H1 (cell line): ENCODE data around the gene TGM2. TPM values are rescaled to one million over a fixed set of nuclear protein-coding genes. Genes with fewer than 3 reads are reported as not detected.

Experiments
- CTCF ChIA-PET: fragments of 300-600 bp; sonication (Branson Sonifier 250); formaldehyde crosslinking; loops from one replicate; lab custom pipeline; 2021; ENCODE audit not compliant: partially characterized antibody; lab: Charles Lee
- POLR2A ChIA-PET: fragments of 300-600 bp; sonication (Branson Sonifier 250); formaldehyde crosslinking; loops from one replicate; lab custom pipeline; 2021; ENCODE audit warnings: inconsistent platforms; ENCODE audit not compliant: partially characterized antibody; lab: Charles Lee
- DNase-seq, 2 experiments: peaks; one replicate each; pipeline versions ENCODE4 v3.0.0 to v3.0.0-alpha.2; 2010 to 2022; ENCODE audit warnings: low spot score in 2 of 2, low read depth in 1 of 2, mixed read lengths in 1 of 2
- FAIRE-seq: peaks from 2 replicates; lab custom pipeline; 2011; peaks lifted over from hg19 to GRCh38; lab: Jason Lieb, UNC
- H2AFZ ChIP-seq: 2 replicates; pipeline ENCODE4 v1.8.1; 2012; ENCODE audit warnings: low read length, inconsistent platforms
- H2AK5ac ChIP-seq: 2 replicates; pipeline ENCODE4 v1.6.1; 2013; ENCODE audit warnings: low read depth, low read length
- H2BK120ac ChIP-seq: replicated peaks from 2 replicates; pipeline ENCODE3; 2013; ENCODE audit warnings: low read depth, low read length, inconsistent platforms
- H2BK12ac ChIP-seq: 2 replicates; pipeline ENCODE4 v1.6.1; 2013; ENCODE audit warnings: low read depth, low read length
- H2BK15ac ChIP-seq: 2 replicates; pipeline ENCODE4 v1.6.1; 2013; ENCODE audit warnings: low read length
- H2BK20ac ChIP-seq: 2 replicates; pipeline ENCODE4 v1.6.1; 2013; ENCODE audit warnings: low read length
- H2BK5ac ChIP-seq: 2 replicates; pipeline ENCODE4 v1.6.1; 2013; ENCODE audit warnings: low read depth, low read length
- H3K14ac ChIP-seq: 2 replicates; pipeline ENCODE4 v1.6.1; 2013; ENCODE audit warnings: inconsistent platforms; ENCODE audit not compliant: insufficient read length
- H3K18ac ChIP-seq: 2 replicates; pipeline ENCODE4 v1.6.1; 2013; ENCODE audit warnings: low read length; ENCODE audit errors: extremely low read depth
- H3K23ac ChIP-seq: 2 replicates; pipeline ENCODE4 v1.6.1; 2013; ENCODE audit warnings: inconsistent platforms; ENCODE audit not compliant: insufficient read length
- H3K23me2 ChIP-seq: 2 replicates; pipeline ENCODE4 v1.6.1; 2013; ENCODE audit warnings: low read depth, low read length
- H3K27ac ChIP-seq: 2 replicates; pipeline ENCODE4 v1.6.1; 2011; ENCODE audit warnings: low read depth, low read length, inconsistent platforms
- H3K27me3 ChIP-seq, 4 experiments: replicated peaks in 1 of 4; 1 replicate in 1 of 4; 2 replicates in 3 of 4; pipeline versions ENCODE4 v1.6.1 to v1.8.1; 2011 to 2013; ENCODE audit warnings: low read length in 3 of 4, mild to moderate bottlenecking in 3 of 4, inconsistent platforms in 2 of 4, mixed read lengths in 2 of 4, moderate library complexity in 1 of 4; ENCODE audit not compliant: control insufficient read depth in 3 of 4, insufficient read depth in 3 of 4; ENCODE audit errors: extremely low read depth in 1 of 4
- H3K36me3 ChIP-seq, 4 experiments: 2 replicates each; pipeline versions ENCODE4 v1.6.1 to v1.8.1; 2011 to 2013; ENCODE audit warnings: mild to moderate bottlenecking in 4 of 4, low read length in 3 of 4, moderate library complexity in 2 of 4, control low read depth in 1 of 4, inconsistent platforms in 1 of 4; ENCODE audit not compliant: insufficient read depth in 4 of 4, control insufficient read depth in 2 of 4
- H3K4ac ChIP-seq: replicated peaks from 2 replicates; pipeline ENCODE3; 2013; ENCODE audit warnings: low read length, low read depth, mixed read lengths, inconsistent platforms; ENCODE audit not compliant: insufficient read length
- H3K4me1 ChIP-seq, 4 experiments: replicated peaks in 1 of 4; 1 replicate in 1 of 4; 2 replicates in 3 of 4; pipeline versions ENCODE4 v1.6.1 to v1.8.1; 2011 to 2013; ENCODE audit warnings: low read length in 3 of 4, inconsistent platforms in 2 of 4, mixed read lengths in 1 of 4; ENCODE audit not compliant: insufficient read depth in 4 of 4, control insufficient read depth in 3 of 4
- H3K4me2 ChIP-seq, 2 experiments: 2 replicates each; pipeline versions ENCODE4 v1.6.1 to v1.8.1; 2011 to 2013; ENCODE audit warnings: low read depth in 2 of 2, low read length in 2 of 2, control low read depth in 1 of 2, inconsistent platforms in 1 of 2, mild to moderate bottlenecking in 1 of 2; ENCODE audit not compliant: insufficient read depth in 1 of 2
- H3K4me3 ChIP-seq, 4 experiments: fragments of 200-600, 300-600 bp in 1 of 4; sonication (generic), shearing (Covaris generic), sonication (Bioruptor Twin) in 1 of 4; 2 replicates each; pipeline versions ENCODE4 v1.5.1 to v1.8.1; 2011 to 2016; ENCODE audit warnings: low read length in 4 of 4, low read depth in 3 of 4, control low read depth in 2 of 4, inconsistent platforms in 2 of 4, mild to moderate bottlenecking in 2 of 4, mixed read lengths in 1 of 4, moderate library complexity in 1 of 4; ENCODE audit not compliant: insufficient read depth in 2 of 4; ENCODE audit errors: extremely low read depth in 1 of 4
- H3K56ac ChIP-seq: replicated peaks from 2 replicates; pipeline ENCODE3; 2013; ENCODE audit warnings: low read depth, mild to moderate bottlenecking, mixed read lengths, low read length, inconsistent platforms; ENCODE audit not compliant: insufficient read length
- H3K79me1 ChIP-seq: 2 replicates; pipeline ENCODE4 v1.6.1; 2013; ENCODE audit warnings: low read depth, low read length, control low read depth
- H3K79me2 ChIP-seq, 2 experiments: 2 replicates each; pipeline versions ENCODE4 v1.6.1 to v1.8.1; 2012 to 2013; ENCODE audit warnings: low read length in 2 of 2, mild to moderate bottlenecking in 2 of 2, inconsistent platforms in 1 of 2; ENCODE audit not compliant: insufficient read depth in 2 of 2, control insufficient read depth in 1 of 2
- H3K9ac ChIP-seq, 4 experiments: replicated peaks in 1 of 4; 1 replicate in 1 of 4; 2 replicates in 3 of 4; pipeline versions ENCODE4 v1.6.1 to v1.8.1; 2011 to 2013; ENCODE audit warnings: low read depth in 3 of 4, low read length in 3 of 4, control low read depth in 2 of 4, mild to moderate bottlenecking in 2 of 4, moderate library complexity in 2 of 4, inconsistent platforms in 1 of 4; ENCODE audit errors: extremely low read depth in 1 of 4
- H3K9me3 ChIP-seq, 2 experiments: 2 replicates each; pipeline versions ENCODE4 v1.6.1 to v1.8.1; 2012 to 2013; ENCODE audit warnings: mild to moderate bottlenecking in 2 of 2, moderate library complexity in 2 of 2, control low read depth in 1 of 2, inconsistent platforms in 1 of 2, low read depth in 1 of 2, low read length in 1 of 2, mixed read lengths in 1 of 2; ENCODE audit not compliant: insufficient read depth in 2 of 2
- H4K20me1 ChIP-seq, 2 experiments: replicated peaks in 1 of 2; 2 replicates each; pipeline versions ENCODE3 to v1.8.1; 2011 to 2013; ENCODE audit warnings: inconsistent platforms in 2 of 2, low read length in 2 of 2, mild to moderate bottlenecking in 1 of 2; ENCODE audit not compliant: insufficient read depth in 2 of 2, control insufficient read depth in 1 of 2
- H4K5ac ChIP-seq: 2 replicates; pipeline ENCODE4 v1.6.1; 2013; ENCODE audit warnings: low read length, low read depth, mixed read lengths, inconsistent platforms; ENCODE audit not compliant: insufficient read length
- H4K8ac ChIP-seq: 2 replicates; pipeline ENCODE4 v1.8.0; 2013; ENCODE audit warnings: mild to moderate bottlenecking, moderate library complexity, low read length, inconsistent platforms; ENCODE audit not compliant: insufficient read depth; ENCODE audit errors: extremely low read depth
- H4K91ac ChIP-seq: replicated peaks from 2 replicates; pipeline ENCODE3; 2013; ENCODE audit warnings: low read length, mixed read lengths, inconsistent platforms; ENCODE audit not compliant: insufficient read length
- BACH1 ChIP-seq: IDR thresholded peaks from 2 replicates; pipeline ENCODE4 v1.6.1; 2012; ENCODE audit warnings: low read length, improper control_type of control experiment
- CEBPB ChIP-seq: IDR thresholded peaks from 2 replicates; pipeline ENCODE4 v1.6.1; 2012; ENCODE audit warnings: low read depth, low read length
- CHD2 ChIP-seq: IDR thresholded peaks from 2 replicates; pipeline ENCODE4 v1.6.1; 2012; ENCODE audit warnings: low read length, improper control_type of control experiment
- GTF2F1 ChIP-seq: IDR thresholded peaks from 2 replicates; pipeline ENCODE4 v1.6.1; 2012; ENCODE audit warnings: low read depth, low read length, improper control_type of control experiment, borderline replicate concordance
- KDM1A ChIP-seq: fragments of 200-600, 300-600 bp; sonication (generic); IDR thresholded peaks from 2 replicates; pipeline ENCODE4 v1.7.1; 2016; ENCODE audit warnings: mild to moderate bottlenecking, low read length, borderline replicate concordance
- NANOG ChIP-seq: IDR thresholded peaks from 2 replicates; pipeline ENCODE4 v1.6.1; 2011; ENCODE audit warnings: low read length, low read depth, mild to moderate bottlenecking, inconsistent platforms; ENCODE audit not compliant: insufficient read depth, poor library complexity, severe bottlenecking
- SP1 ChIP-seq: IDR thresholded peaks from 2 replicates; pipeline ENCODE4 v1.6.1; 2011; ENCODE audit warnings: low read depth, low read length
- TAF7 ChIP-seq: optimal IDR thresholded peaks from 2 replicates; pipeline ENCODE3; 2011; ENCODE audit warnings: low read depth, mild to moderate bottlenecking, inconsistent platforms, low read length, moderate library complexity, borderline replicate concordance
- YY1 ChIP-seq: IDR thresholded peaks from 2 replicates; pipeline ENCODE4 v1.6.1; 2011; ENCODE audit warnings: low read depth, mild to moderate bottlenecking, low read length
- ZNF274 ChIP-seq: IDR thresholded peaks from 2 replicates; pipeline ENCODE4 v1.7.0; 2012; ENCODE audit warnings: low read length, borderline replicate concordance; ENCODE audit errors: extremely low read depth
- WGBS, 2 experiments: shearing (Covaris generic) in 1 of 2; methylation state at CpG; one replicate each; pipeline versions ENCODE4 v1.1.6 to v1.1.7; 2013 to 2015; ENCODE audit warnings: low lambda C conversion rate in 2 of 2, mixed read lengths in 2 of 2, inconsistent platforms in 1 of 2, low coverage in 1 of 2, missing lambda C conversion rate in 1 of 2; ENCODE audit not compliant: insufficient replicate concordance in 2 of 2, insufficient coverage in 1 of 2, insufficient read length in 1 of 2; ENCODE audit errors: extremely low coverage in 1 of 2, missing lambda C conversion rate in 1 of 2; 5-methylcytosine and 5-hydroxymethylcytosine counted together
- polyA plus RNA-seq, 7 experiments: library from polyadenylated mRNA; depleted of rRNA in 3 of 7; stranded (reverse) in 5 of 7; unstranded in 2 of 7; fragments of >200 nt in 5 of 7; fragments of 200-250 nt in 2 of 7; gene quantifications; 1 replicate in 5 of 7; 2 replicates in 1 of 7; 4 replicates in 1 of 7; pipeline versions ENCODE4 v1.2.1 to v1.2.3, GENCODE V29; 2011 to 2013; ENCODE audit warnings: missing spikeins in 2 of 7, mixed read lengths in 2 of 7
- total RNA-seq: library from RNA; stranded (reverse); fragmentation: NEBNext Ultra II Directional; extraction: Animal tissue kit (Norgen Biotek cat#: 25700); gene quantifications from 2 replicates; pipeline ENCODE4 v1.2.1, GENCODE V29; 2021
- TF ChIP-seq, protein P1 (sequence below): IDR thresholded peaks from 2 replicates; pipeline ENCODE4 v1.6.1; 2012; ENCODE audit warnings: inconsistent platforms
- TF ChIP-seq, protein P2 (sequence below): IDR thresholded peaks from 2 replicates; pipeline ENCODE4 v1.6.1; 2012; ENCODE audit warnings: low read length, inconsistent platforms

TGM2 gene
- total and polyA plus RNA-seq, 2 of the 8 experiments (the other 6 are each of a cell fraction or from before 2014, with no cell fraction given): 0.86 to 1.0 TPM

DNA sequence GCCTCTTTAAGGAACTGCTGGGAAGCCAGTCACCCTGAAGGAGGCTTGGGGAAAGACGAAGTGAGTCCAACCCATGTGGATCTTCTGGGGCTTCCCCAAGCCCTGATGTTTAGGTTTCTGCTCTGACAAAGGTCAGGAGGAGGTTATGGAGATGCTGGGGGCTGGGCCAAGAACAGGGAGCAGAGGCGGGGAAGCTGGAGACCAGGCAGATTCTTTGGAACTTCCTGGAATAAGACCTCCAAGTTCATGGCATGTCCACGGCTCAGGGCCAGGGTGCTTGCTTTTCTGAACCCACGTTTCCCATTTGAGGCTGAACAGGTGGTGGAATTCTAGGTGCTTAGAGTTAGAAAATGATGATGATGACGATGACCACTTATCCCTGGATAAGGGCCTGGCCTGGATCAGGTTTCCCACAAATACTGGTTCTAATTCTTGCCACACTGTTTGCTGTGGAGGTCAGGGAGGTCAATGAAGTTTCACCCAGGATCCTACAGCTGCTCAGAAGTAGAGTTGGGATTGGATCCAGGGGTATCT lies 30.0 kb upstream of the TGM2 start:
- Histone ChIP-seq H3K23ac (no peak overlapping the region), H3K18ac (no peak overlapping the region), H4K91ac (no peak overlapping the region), H3K27me3 (no peaks in the 10 kb centered on the region), H2BK12ac (no peak overlapping the region), H3K4me3 (no peak overlapping the region), H2BK120ac (no peak overlapping the region), H4K5ac (no peak overlapping the region), H3K4me2 (no peak overlapping the region), H2AK5ac (no peak overlapping the region), H3K56ac (no peak overlapping the region), H3K4me1 (no peaks in the 10 kb centered on the region), H3K79me2 (no peaks in the 10 kb centered on the region), H4K8ac (no peak overlapping the region), H3K27ac (no peak overlapping the region), H3K36me3 (no peaks in the 10 kb centered on the region), H3K4ac (no peak overlapping the region), H3K9me3 (no peaks in the 10 kb centered on the region), H3K79me1 (no peaks in the 10 kb centered on the region), H3K14ac (no peak overlapping the region), H2BK15ac (no peak overlapping the region), H2AFZ (no peak overlapping the region), H3K9ac (no peak overlapping the region), H3K23me2 (peaks cover 2% of the 10 kb centered on the region; the same call in 1 of the 2 replicates), H2BK5ac (no peak overlapping the region), H2BK20ac (no peak overlapping the region), H4K20me1 (no peaks in the 10 kb centered on the region)
- DNase-seq: no peak
- ChIA-PET POLR2A (interaction anchor here (0.6 to 1.2 kb wide), 2 partner anchors 122 to 1369 kb away, joined by 3 read pairs; no protein-coding TSS in a partner anchor), CTCF (interaction anchor here (1.1 to 8.5 kb wide), 4 partner anchors 21 to 81 kb away, joined by 3 to 64 read pairs (median 5); no protein-coding TSS in a partner anchor)
- FAIRE-seq: no peak
- 82% methylated on average over 5 of the region's 5 CpGs; no CpG with 5 or more reads in 1 of the 2 experiments for WGBS, 2 experiments
- TF ChIP-seq BACH1 (no peak), NANOG (no peak), SP1 (no peak), CHD2 (no peak), CEBPB (no peak), KDM1A (no peak), YY1 (no peak), GTF2F1 (no peak), TAF7 (no peak), ZNF274 (no peak)
- TF ChIP-seq, protein P1, sequence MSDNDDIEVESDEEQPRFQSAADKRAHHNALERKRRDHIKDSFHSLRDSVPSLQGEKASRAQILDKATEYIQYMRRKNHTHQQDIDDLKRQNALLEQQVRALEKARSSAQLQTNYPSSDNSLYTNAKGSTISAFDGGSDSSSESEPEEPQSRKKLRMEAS: no peak
- TF ChIP-seq, protein P2, sequence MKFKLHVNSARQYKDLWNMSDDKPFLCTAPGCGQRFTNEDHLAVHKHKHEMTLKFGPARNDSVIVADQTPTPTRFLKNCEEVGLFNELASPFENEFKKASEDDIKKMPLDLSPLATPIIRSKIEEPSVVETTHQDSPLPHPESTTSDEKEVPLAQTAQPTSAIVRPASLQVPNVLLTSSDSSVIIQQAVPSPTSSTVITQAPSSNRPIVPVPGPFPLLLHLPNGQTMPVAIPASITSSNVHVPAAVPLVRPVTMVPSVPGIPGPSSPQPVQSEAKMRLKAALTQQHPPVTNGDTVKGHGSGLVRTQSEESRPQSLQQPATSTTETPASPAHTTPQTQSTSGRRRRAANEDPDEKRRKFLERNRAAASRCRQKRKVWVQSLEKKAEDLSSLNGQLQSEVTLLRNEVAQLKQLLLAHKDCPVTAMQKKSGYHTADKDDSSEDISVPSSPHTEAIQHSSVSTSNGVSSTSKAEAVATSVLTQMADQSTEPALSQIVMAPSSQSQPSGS: no peak
